Measurements from ENCODE around the gene SWSAP1.

SWSAP1 gene

GRCh38 chr19:11408591-11408990 is 34.1 kb downstream of the SWSAP1 start:
- no peak for DNase-seq (ENCODE audit: low read depth, low spot score)

DNA sequence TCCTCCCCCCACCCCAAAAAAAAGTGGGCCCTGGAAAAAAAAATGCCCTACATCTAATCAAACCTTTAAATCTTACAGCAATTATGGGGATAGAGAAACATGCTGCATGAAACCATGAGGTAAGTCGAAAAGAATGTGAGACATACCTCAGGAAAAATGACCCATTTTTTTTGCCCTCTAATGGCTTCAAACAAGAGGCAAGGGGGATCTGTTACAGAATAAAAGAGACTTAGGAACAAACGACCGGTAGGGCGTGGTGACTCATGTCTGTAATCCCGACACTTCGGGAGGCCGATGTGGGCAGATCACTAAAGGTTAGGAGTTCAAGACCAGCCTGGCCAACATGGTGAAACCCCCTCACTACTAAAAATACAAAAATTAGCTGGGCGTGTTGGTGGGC is 36.2 kb downstream of the SWSAP1 start:
- DNase-seq (ENCODE audit: low read depth, low spot score) = no peak

DNA sequence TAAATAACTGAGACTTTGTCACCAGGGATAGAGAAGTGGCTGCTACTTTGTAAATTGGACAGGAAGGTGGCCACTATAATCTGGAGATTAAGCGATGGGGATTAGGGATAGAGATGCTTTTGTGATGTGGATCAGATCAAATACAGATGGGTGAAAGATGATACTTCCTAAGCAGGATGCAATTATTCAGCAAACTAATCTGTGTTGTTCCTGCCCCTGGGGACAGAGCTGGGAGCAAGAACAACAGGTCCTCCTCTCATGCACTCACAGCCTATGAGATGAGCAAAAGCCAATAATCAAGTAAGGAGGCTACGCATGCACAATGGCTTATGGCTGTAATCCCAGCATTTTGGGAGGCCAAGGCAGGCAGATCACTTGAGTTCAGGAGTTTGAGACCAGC is 40.1 kb downstream of the SWSAP1 start:
- no peak for DNase-seq (ENCODE audit: low read depth, low spot score)

DNA sequence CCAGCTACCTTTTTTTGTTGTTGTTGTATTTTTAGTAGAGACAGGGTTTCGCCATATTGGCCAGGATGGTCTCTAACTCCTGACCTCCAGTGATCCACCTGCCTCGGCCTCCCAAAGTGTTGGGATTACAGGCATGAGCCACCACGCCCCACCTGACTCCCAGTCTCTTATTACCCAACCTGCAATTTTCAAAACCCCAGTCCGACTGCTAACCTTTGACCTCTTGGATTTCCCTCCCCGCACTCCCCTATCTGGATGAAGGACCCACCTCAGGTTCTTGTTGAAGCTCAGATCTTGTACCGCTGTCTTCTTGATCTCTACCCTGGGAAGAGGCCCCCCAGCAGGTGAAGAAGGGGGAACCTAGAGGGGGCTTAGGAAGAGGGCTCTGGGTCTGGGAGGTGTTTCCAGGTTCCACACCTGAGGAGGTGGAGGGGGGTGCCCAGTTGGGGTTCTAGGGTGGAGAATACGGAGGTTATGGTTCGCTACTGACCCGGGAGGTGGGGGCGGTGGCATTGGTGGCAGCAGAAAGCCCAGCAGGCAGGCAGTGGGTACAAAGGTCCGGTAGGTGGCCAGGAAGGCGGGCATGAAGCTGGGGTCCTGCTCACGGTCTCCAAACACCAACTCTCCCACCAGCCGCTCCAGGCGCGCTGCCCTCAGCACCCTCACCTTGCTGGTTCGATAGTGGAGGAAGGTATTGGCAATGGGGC is 42.0 kb downstream of the SWSAP1 start:
- no peak for DNase-seq (ENCODE audit: low read depth, low spot score)

DNA sequence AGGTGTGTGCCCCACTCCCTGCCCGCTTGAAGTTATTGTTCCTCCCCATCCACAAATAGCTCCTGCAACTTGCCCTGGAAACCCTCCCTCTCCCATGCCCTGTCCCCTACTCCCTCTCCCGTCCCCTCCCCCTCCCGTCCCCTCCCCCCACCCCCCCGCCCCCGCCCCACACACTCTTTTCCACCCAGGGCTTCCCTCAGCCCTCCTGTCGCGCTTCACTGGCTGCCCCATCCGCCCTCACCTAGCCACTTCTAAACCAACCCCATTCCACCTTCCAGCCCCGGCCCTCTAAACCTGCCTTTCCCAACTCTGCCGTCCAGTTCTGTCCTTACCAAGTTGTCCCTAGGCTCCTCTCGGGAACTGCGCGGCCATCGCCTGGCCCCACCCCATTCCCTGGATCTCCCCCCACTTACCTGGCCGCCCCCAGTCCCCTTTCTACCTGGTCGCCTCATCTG is 43.7 kb downstream of the SWSAP1 start:
- no peak for DNase-seq (ENCODE audit: low read depth, low spot score)

DNA sequence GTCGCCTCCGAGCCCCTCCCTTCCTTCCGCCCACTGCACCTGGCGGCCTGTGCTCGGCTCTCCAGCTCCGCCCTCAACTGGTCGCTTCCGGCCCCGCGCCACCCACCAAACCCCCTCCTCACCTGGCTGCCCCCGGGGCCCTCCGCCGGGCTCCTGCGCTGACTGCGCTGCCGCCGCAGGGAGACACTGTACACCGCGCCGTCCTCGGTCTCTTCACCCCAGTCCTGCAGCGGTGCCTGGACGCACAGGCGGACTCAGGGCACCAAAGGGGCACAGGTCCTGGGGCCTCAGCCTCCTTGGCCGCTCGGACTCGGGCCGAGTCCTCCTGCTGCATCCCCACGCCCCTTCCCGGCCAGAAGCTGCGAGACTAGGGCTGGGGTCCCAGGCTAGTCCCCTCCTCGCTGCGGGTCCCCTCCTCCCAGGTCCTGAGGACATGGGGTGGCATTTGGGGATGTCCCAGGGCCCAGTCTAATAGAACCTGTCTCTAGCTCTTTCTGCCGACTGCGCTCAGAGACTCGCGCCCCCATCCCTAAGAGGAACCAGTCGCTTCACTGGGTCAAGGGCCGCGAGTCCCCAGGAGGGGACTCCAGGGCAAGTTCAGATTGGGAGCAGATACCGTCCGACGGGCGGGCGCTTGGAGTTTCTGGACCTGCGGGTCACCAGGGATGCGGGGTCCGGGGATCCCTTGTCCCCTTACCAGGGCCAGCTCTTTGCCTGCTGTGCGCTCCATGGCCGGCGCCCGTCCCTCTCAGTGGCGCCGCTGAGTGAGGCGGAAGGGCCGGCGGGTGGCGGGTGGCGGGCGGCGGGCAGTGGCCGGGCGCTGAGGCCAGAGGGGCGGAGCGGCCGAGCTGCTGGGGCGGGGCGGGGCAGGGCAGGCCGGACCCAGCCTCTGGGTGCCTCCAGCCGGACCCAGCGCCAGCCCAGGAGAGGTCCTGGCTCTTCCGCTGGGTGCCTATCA is 44.4 kb downstream of the SWSAP1 start, which contains the start of gene RGL3:
RGL3 (minus strand) TSS at position 766 of the 958 bp plus-strand sequence; CDS start at position 730, 36 bp downstream.
- no peak for DNase-seq (ENCODE audit: low read depth, low spot score)

DNA sequence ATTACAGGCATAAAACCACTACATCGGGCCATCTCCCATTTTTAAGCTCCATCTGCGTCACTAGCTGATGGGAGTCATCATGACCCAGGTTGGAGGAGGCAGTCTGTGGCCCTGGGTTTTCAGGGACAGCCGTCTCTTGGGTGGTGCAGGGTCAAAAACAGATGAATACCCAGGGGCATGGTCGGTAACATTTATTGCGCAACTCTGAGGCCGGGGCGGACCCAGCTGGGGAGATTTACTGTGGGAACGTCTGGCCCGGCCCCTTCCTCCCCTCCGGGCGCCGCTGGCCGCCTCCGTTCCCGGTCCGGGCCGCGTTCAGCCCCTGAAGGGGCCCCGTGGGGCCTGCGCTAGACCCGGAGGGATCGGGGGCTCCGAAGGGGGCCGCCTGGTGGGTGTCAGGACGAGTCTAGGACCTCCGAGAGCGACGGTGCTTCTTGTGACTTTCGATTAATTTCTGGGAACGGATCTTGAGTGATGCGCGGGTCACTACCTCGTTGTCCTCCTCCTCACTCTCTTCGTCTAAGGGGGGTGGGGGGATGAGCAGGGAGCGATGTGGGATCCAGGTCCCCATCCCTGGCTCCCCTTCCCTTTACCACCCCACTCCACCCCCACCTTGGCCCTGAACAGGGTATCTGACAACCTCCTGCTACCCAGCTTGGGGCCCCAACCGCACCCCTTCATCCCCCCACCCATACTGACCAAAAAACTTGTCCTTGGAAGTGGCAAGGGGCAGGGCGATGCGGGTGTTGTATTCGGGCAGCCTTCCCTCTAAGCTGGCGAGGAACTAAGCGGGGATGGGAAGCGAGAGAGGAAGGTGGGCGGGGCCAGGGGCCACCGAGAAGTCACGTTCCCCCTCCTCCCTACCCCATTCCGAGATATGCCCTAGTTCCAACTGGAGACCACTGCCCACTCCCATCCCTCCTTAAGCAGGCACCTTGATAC is 46.2 kb downstream of the SWSAP1 start:
- DNase-seq (ENCODE audit: low read depth, low spot score) = no peak

- DNase-seq (ENCODE audit: low read depth, low spot score) = no peak
These were observed 47.1 kb downstream of the SWSAP1 start for GRCh38 chr19:11421371-11422098.

DNA sequence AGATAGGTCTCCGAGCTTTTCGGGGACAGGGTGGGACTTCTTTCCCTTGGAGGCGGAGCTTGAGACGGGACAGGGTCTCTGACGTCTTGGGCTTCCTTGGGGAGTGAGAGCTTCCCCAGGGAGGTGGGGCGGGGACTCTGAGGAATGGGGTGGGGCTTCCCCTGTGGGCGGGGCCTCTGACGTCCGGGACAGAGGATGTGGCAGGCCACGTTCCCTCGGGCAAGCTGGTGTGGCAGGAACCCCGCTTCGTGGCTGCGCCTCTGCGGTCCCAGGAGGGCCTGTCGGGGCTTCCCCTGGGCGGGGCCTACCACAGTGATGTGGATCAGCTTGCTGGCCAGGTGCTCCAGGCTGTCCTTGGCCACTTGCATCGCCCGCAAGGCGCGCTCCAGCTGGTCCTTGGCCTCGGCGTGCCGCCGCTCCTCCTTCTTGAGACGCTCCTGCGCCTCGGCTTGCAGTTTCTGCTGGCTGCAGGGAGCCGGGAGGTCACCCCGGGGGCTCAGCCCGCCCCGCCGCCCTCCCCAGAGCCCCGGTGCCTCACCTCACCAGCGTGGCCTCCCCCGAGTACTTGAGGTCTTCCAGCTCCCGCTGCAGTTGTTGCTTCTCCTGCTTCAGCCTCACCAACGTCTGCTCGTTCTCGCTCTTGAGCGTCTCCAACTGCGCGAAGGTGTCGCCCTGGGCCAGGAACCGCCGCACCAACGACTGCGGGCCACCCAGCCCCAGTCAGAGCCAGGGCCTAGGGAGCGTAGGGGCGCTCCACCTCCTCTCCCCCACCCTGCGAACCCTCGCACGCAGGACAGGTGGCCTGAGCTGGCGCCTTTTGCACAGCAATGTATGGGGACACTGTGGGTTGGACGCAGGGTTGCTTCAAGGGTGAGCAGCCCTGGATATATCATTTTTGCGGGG is 47.9 kb downstream of the SWSAP1 start:
- no peak for DNase-seq (ENCODE audit: low read depth, low spot score)

DNA sequence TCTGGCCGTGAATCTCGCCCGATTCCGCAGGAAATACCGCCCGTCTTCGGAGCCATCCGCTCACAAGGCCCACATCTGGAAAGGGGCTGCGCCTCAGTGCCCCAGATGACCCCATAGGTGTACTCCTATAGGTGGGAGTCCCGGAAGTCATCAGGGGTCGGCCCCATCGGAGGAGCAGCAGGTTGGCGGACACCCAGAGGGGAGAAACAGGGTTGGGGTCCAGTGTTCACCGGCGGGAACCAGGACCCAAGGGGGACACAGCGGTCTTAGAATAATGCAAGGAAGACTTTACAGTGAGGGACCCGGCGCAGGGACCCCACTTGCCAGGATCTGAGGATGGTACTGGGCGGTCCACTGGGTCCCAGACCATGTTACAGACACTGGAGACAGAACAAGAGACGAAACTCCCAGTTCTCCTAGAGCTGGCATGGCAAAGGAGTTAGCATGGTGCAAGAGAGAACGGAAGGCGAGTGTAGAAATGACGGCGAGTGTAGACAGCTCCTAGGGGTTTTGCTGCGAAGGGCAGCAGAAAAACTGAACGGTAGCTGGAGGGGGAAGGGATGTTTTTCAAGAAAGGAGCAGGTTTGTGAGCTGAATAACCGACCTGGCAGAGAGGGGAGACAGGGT is 48.8 kb downstream of the SWSAP1 start:
- no peak for DNase-seq (ENCODE audit: low read depth, low spot score)

DNA sequence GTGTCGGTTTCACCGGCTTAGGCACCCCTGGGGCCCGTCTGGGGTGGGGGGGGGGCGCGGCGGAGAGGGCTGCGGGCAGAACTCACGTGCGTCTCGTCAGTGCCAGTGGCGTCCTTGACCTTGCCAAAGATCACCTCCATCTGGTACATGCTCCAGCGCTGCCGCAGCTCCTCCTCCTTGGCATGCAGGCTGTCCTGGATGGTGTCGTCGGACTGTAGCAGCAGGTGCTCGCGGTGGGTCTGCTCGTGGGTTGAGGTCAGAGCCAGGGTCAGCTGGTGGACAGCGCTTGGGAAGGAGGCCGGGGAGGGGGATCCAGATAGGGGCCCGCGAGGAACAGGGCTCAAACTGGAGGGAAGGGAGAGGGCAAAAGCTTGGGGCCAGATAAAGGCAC is 49.3 kb downstream of the SWSAP1 start:
- DNase-seq (ENCODE audit: low read depth, low spot score) = no peak

Data from activated CD4-positive, CD25-positive, alpha-beta regulatory T cell treated with anti-CD3 and anti-CD28 coated beads, Interleukin-2, amount 50 U/mL, for 16 hours (primary cell).